MM.1S (cell line): ENCODE results near the gene RAP2C.

Experiments used
- DNase-seq: peaks from one replicate; pipeline ENCODE4 v3.0.0-alpha.2; 2015
- H2AFZ ChIP-seq: fragments of 300-600 bp; sonication (generic); 2 replicates; pipeline ENCODE4 v1.6.0; 2016; ENCODE audit warnings: antibody characterized with exemption, low read length
- H3F3A ChIP-seq: fragments of 300-600 bp; sonication (generic); 2 replicates; pipeline ENCODE4 v1.6.1; 2016; ENCODE audit warnings: mild to moderate bottlenecking, antibody characterized with exemption, low read length, moderate library complexity, mixed read lengths; ENCODE audit not compliant: insufficient read depth
- H3K27ac ChIP-seq: fragments of 300-600 bp; sonication (generic); 2 replicates; pipeline ENCODE4 v1.5.1; 2016; ENCODE audit warnings: mild to moderate bottlenecking, low read length
- H3K27me3 ChIP-seq: fragments of 300-600 bp; sonication (generic); replicated peaks from 2 replicates; pipeline ENCODE4 v1.6.0; 2016; ENCODE audit warnings: low read length; ENCODE audit not compliant: insufficient read depth
- H3K36me3 ChIP-seq: fragments of 300-600 bp; sonication (generic); replicated peaks from 2 replicates; pipeline ENCODE4 v1.6.1; 2016; ENCODE audit warnings: mild to moderate bottlenecking, low read length, mixed read lengths; ENCODE audit not compliant: insufficient read depth
- H3K4me1 ChIP-seq: fragments of 300-600 bp; sonication (generic); 2 replicates; pipeline ENCODE4 v1.6.1; 2016; ENCODE audit warnings: low read length, mixed read lengths
- H3K4me2 ChIP-seq: fragments of 300-600 bp; sonication (generic); 2 replicates; pipeline ENCODE4 v1.6.0; 2016; ENCODE audit warnings: low read depth, low read length
- H3K4me3 ChIP-seq: fragments of 300-600 bp; sonication (generic); 2 replicates; pipeline ENCODE4 v1.5.1; 2016; ENCODE audit warnings: low read length, mixed read lengths
- H3K79me2 ChIP-seq: fragments of 300-600 bp; sonication (generic); 2 replicates; pipeline ENCODE4 v1.6.1; 2016; ENCODE audit warnings: mixed run types, low read length, mixed read lengths
- H3K9ac ChIP-seq: fragments of 300-600 bp; sonication (generic); 2 replicates; pipeline ENCODE4 v1.6.1; 2016; ENCODE audit warnings: low read length, mixed read lengths
- H3K9me2 ChIP-seq: fragments of 300-600 bp; sonication (generic); replicated peaks from 2 replicates; pipeline ENCODE4 v1.6.1; 2016; ENCODE audit warnings: mild to moderate bottlenecking, low read length, mixed read lengths; ENCODE audit not compliant: insufficient read depth
- H3K9me3 ChIP-seq: fragments of 300-600 bp; sonication (generic); replicated peaks from 2 replicates; pipeline ENCODE4 v1.6.1; 2016; ENCODE audit warnings: mild to moderate bottlenecking, low read length, mixed read lengths; ENCODE audit not compliant: insufficient read depth
- H4K20me1 ChIP-seq: fragments of 300-600 bp; sonication (generic); 2 replicates; pipeline ENCODE4 v1.6.1; 2016; ENCODE audit warnings: mild to moderate bottlenecking, low read length, moderate library complexity, mixed read lengths; ENCODE audit not compliant: insufficient read depth
- EZH2 ChIP-seq: fragments of 300-600 bp; sonication (generic); optimal IDR thresholded peaks from 2 replicates; pipeline ENCODE3; 2017; ENCODE audit warnings: low read depth, mild to moderate bottlenecking, antibody characterized with exemption, low read length, mixed read lengths
- EZH2phosphoT487 ChIP-seq: fragments of 300-600 bp; sonication (generic); IDR thresholded peaks from 2 replicates; pipeline ENCODE4 v1.6.1; 2018; ENCODE audit warnings: antibody characterized with exemption, low read length
- TF ChIP-seq, protein P1 (sequence below): fragments of 300-600 bp; sonication (generic); IDR thresholded peaks from 2 replicates; pipeline ENCODE4 v1.5.1; 2016; ENCODE audit warnings: antibody characterized with exemption, low read length, mixed read lengths

The RAP2C gene

DNA sequence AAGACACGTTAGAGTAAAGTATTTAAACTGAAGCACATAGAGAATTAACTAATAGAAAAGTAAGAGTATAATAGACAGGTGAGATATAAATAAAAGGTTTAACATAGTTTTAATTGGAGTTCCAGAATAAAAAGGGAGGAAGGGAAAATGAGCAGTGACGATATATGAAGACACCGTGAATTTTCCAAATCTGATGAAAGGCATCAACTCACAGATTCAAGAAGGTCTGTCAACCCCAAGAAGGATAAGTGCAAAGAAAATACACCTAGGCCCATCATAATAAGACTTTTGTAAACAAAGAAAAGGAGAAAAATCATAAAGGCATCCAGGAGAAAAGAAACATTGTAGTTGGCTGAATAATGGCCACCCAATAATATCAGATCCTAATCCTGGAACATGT is 43.9 kb upstream of the RAP2C start:
- no peak for DNase-seq
- H3K4me1 ChIP-seq = no peaks in the 10 kb centered on the region
- no peaks in the 10 kb centered on the region for H3K27me3 ChIP-seq

DNA sequence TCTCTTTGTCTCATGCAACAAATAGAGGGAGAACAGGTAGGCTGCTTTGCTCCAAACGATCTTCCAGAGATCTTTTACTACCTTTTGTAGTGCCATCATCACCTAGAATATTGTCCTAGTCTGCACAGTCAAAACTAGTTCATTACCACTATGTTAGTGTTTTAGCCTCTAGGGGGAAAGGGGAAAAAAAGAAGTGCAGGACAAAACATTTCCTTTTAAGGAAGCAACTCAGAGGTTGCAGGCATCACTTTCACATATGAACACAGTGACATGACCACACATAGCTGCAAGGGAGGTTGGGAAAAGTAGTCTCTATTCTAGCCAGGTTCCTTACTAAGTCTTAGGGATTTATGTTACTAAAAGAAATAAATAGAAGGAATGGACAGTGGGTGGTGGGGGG is 39.3 kb upstream of the RAP2C start:
- Histone ChIP-seq H3K4me3 (no peak overlapping the region), H3K27ac (no peak overlapping the region), H3K9me2 (no peaks in the 10 kb centered on the region), H3K36me3 (no peaks in the 10 kb centered on the region), H2AFZ (no peak overlapping the region), H3K27me3 (no peaks in the 10 kb centered on the region), H3K4me1 (no peaks in the 10 kb centered on the region), H3K9ac (no peak overlapping the region), H3K79me2 (no peaks in the 10 kb centered on the region), H3K4me2 (no peak overlapping the region), H3K9me3 (no peaks in the 10 kb centered on the region), H4K20me1 (no peaks in the 10 kb centered on the region), H3F3A (no peaks in the 10 kb centered on the region)
- TF ChIP-seq EZH2phosphoT487 (no peak), EZH2 (no peak)
- TF ChIP-seq, protein P1, sequence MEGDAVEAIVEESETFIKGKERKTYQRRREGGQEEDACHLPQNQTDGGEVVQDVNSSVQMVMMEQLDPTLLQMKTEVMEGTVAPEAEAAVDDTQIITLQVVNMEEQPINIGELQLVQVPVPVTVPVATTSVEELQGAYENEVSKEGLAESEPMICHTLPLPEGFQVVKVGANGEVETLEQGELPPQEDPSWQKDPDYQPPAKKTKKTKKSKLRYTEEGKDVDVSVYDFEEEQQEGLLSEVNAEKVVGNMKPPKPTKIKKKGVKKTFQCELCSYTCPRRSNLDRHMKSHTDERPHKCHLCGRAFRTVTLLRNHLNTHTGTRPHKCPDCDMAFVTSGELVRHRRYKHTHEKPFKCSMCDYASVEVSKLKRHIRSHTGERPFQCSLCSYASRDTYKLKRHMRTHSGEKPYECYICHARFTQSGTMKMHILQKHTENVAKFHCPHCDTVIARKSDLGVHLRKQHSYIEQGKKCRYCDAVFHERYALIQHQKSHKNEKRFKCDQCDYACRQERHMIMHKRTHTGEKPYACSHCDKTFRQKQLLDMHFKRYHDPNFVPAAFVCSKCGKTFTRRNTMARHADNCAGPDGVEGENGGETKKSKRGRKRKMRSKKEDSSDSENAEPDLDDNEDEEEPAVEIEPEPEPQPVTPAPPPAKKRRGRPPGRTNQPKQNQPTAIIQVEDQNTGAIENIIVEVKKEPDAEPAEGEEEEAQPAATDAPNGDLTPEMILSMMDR = no peak
- no peak for DNase-seq

More for the DNA sequence above, 43.9 kb upstream of the RAP2C start:
- no peaks in the 10 kb centered on the region for H3F3A ChIP-seq
- TF ChIP-seq EZH2phosphoT487 (no peak), EZH2 (no peak)
- TF ChIP-seq, protein P1 = no peak
- no peaks in the 10 kb centered on the region for H3K36me3 ChIP-seq
- H3K27ac ChIP-seq = no peak overlapping the region
- no peak overlapping the region for H3K4me3 ChIP-seq
- no peaks in the 10 kb centered on the region for H3K9me2 ChIP-seq
- no peaks in the 10 kb centered on the region for H3K79me2 ChIP-seq
- H3K4me2 ChIP-seq = no peak overlapping the region
- H4K20me1 ChIP-seq = no peaks in the 10 kb centered on the region
- no peak overlapping the region for H2AFZ ChIP-seq
- no peaks in the 10 kb centered on the region for H3K9me3 ChIP-seq
- no peak overlapping the region for H3K9ac ChIP-seq

DNA sequence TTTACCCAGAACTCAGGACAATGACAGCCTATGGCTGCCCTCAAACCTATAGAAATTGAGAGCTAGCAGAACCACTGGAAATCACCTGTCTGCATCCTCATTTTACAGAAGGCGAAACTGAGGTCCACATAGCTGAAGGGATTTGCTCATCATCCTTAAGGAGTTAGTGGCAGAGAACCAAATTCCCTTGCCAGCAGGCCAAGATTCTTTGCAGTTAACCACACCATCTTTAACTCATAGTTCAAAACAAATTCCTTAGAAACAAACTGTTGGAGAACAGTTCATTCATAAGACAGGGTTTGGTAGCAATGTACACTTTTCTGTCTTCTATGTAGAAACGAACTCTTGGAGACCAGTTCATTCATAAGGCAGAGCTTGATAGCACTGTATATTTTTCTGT is 37.9 kb upstream of the RAP2C start:
- H3K27me3 ChIP-seq = no peaks in the 10 kb centered on the region
- no peak overlapping the region for H3K4me3 ChIP-seq
- no peaks in the 10 kb centered on the region for H3K4me1 ChIP-seq
- H3F3A ChIP-seq = no peaks in the 10 kb centered on the region
- TF ChIP-seq, protein P1 = no peak
- no peak for TF ChIP-seq EZH2
- TF ChIP-seq EZH2phosphoT487 = no peak
- H3K79me2 ChIP-seq = no peaks in the 10 kb centered on the region
- H3K4me2 ChIP-seq = no peak overlapping the region
- H3K36me3 ChIP-seq = no peaks in the 10 kb centered on the region
- no peak overlapping the region for H3K27ac ChIP-seq
- no peaks in the 10 kb centered on the region for H3K9me2 ChIP-seq
- no peak for DNase-seq
- H4K20me1 ChIP-seq = no peaks in the 10 kb centered on the region
- no peak overlapping the region for H2AFZ ChIP-seq
- H3K9me3 ChIP-seq = no peaks in the 10 kb centered on the region
- H3K9ac ChIP-seq = no peak overlapping the region
